ENCODE data around the gene GNB1. TPM values are rescaled to one million over a fixed set of nuclear protein-coding genes. Genes with fewer than 3 reads are reported as not detected.

Gene GNB1
- polyA plus RNA-seq, 1 experiment = 400 TPM

- POLR2A ChIA-PET = interaction anchor here (0.6 kb wide), 1 partner anchor 32 kb away, joined by 7 read pairs; no protein-coding TSS in a partner anchor
- no peaks in the 10 kb centered on the region; the same call in 1 of the 2 replicates for H3K9me3 ChIP-seq (ENCODE audit: control insufficient read depth, insufficient read depth, low read length)
- peak overlapping the region; percentile 75 for H3K27ac ChIP-seq (ENCODE audit: low read depth, low read length)
- H3K27me3 ChIP-seq (ENCODE audit: control insufficient read depth, insufficient read depth, low read length) = no peaks in the 10 kb centered on the region
- no peak overlapping the region for H3K4me3 ChIP-seq (ENCODE audit: low read depth, low read length)
- no peak for DNase-seq (ENCODE audit: low read depth, low spot score)
- TF ChIP-seq, protein P1, sequence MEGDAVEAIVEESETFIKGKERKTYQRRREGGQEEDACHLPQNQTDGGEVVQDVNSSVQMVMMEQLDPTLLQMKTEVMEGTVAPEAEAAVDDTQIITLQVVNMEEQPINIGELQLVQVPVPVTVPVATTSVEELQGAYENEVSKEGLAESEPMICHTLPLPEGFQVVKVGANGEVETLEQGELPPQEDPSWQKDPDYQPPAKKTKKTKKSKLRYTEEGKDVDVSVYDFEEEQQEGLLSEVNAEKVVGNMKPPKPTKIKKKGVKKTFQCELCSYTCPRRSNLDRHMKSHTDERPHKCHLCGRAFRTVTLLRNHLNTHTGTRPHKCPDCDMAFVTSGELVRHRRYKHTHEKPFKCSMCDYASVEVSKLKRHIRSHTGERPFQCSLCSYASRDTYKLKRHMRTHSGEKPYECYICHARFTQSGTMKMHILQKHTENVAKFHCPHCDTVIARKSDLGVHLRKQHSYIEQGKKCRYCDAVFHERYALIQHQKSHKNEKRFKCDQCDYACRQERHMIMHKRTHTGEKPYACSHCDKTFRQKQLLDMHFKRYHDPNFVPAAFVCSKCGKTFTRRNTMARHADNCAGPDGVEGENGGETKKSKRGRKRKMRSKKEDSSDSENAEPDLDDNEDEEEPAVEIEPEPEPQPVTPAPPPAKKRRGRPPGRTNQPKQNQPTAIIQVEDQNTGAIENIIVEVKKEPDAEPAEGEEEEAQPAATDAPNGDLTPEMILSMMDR (IDR thresholded peaks at IDR 0.05; ENCODE audit: low read depth, low read length) = no peak
- CTCF ChIA-PET = interaction anchor here (0.9 kb wide), 1 partner anchor 122 kb away, joined by 3 read pairs; no protein-coding TSS in a partner anchor
Measured at GRCh38 chr1:1782399-1783221, 108.3 kb downstream of the GNB1 start.

GRCh38 chr1:1781526-1781903 lies 109.4 kb downstream of the GNB1 start:
- ChIA-PET POLR2A (interaction anchor here (0.6 kb wide), 1 partner anchor 519 kb away, joined by 3 read pairs; no protein-coding TSS in a partner anchor), CTCF (interaction anchor here (0.7 to 0.9 kb wide), 2 partner anchors 73 to 123 kb away, joined by 3 to 4 read pairs; no protein-coding TSS in a partner anchor)
- Histone ChIP-seq H3K4me3 (ENCODE audit: low read depth, low read length) (no peak overlapping the region), H3K27me3 (ENCODE audit: control insufficient read depth, insufficient read depth, low read length) (no peaks in the 10 kb centered on the region), H3K27ac (ENCODE audit: low read depth, low read length) (no peak overlapping the region), H3K9me3 (ENCODE audit: control insufficient read depth, insufficient read depth, low read length) (no peaks in the 10 kb centered on the region; the same call in 1 of the 2 replicates)
- DNase-seq (ENCODE audit: low read depth, low spot score) = no peak
- TF ChIP-seq, protein P1 (IDR thresholded peaks at IDR 0.05; ENCODE audit: low read depth, low read length) = no peak

DNA sequence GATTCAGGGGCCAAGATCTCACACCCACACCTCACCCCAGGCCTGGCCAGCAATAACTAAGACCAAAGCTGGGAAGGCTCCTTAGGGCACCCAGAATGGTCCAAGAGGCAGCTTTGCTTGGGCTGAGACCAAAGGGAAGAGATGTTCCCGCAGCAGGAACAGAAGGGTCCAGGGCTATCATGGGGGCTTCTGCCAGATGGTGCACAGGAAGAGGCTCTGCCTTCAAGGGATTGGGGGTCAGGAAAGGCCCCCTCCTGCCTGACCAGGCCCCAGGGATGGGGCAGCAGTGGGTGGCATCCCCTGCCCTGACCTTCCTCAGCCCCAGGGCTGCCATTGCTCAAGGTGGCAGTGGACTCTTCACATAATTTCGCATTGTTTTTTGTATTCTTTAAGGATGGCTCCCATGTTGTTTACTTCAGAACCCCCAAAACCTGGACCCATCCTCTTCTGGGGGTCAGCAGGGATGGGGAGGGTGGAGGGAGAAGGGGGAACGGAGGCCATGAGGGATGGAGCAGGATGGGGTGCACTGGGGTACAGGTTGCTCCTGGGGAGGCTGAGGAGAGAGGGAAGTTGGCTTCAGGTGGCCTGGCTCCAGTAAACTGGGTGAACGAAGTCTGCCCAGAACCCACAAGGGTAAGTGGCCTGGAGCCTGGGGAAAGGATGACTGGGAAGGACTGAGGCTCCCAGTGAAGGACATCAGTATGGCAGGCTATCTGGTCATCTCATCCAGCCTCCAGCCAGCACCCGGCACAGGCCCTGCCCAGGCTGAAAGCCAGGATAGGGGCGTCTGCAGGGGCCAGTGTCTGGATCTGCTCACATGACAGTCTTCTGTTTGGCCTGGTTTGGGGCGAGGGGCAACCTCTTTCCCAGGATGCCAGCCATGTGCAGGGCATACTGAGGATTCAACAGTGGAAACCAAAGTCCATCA lies 110.0 kb downstream of the GNB1 start:
- no peaks in the 10 kb centered on the region; the same call in 1 of the 2 replicates for H3K9me3 ChIP-seq (ENCODE audit: control insufficient read depth, insufficient read depth, low read length)
- DNase-seq (ENCODE audit: low read depth, low spot score) = no peak
- H3K27ac ChIP-seq (ENCODE audit: low read depth, low read length) = peak overlapping the region; percentile 11
- TF ChIP-seq, protein P1 (IDR thresholded peaks at IDR 0.05; ENCODE audit: low read depth, low read length) = no peak
- POLR2A ChIA-PET = interaction anchor here (0.5 kb wide), 1 partner anchor 41 kb away, joined by 5 read pairs; no protein-coding TSS in a partner anchor
- CTCF ChIA-PET = interaction anchor here (1.2 kb wide), 1 partner anchor 125 kb away, joined by 4 read pairs; no protein-coding TSS in a partner anchor
- H3K4me3 ChIP-seq (ENCODE audit: low read depth, low read length) = no peak overlapping the region
- H3K27me3 ChIP-seq (ENCODE audit: control insufficient read depth, insufficient read depth, low read length) = no peaks in the 10 kb centered on the region

- Histone ChIP-seq H3K27me3 (ENCODE audit: control insufficient read depth, insufficient read depth, low read length) (no peaks in the 10 kb centered on the region), H3K9me3 (ENCODE audit: control insufficient read depth, insufficient read depth, low read length) (no peaks in the 10 kb centered on the region; the same call in 1 of the 2 replicates), H3K4me3 (ENCODE audit: low read depth, low read length) (no peak overlapping the region), H3K27ac (ENCODE audit: low read depth, low read length) (no peak overlapping the region)
- DNase-seq (ENCODE audit: low read depth, low spot score) = no peak
- CTCF ChIA-PET = interaction anchor here (1.2 kb wide), 1 partner anchor 126 kb away, joined by 4 read pairs; no protein-coding TSS in a partner anchor
- POLR2A ChIA-PET = interaction anchor here (0.5 to 0.7 kb wide), 2 partner anchors 25 to 42 kb away, joined by 3 to 5 read pairs; no protein-coding TSS in a partner anchor
- TF ChIP-seq, protein P1 (IDR thresholded peaks at IDR 0.05; ENCODE audit: low read depth, low read length) = no peak
Measured at GRCh38 chr1:1779691-1780597, 110.9 kb downstream of the GNB1 start.

All from AG04450 (cell line).